Brain microvascular endothelial cell (primary cell): ENCODE measurements around the gene TCF4.

Experiments
- DNase-seq: peaks from one replicate; pipeline ENCODE4 v3.0.0-alpha.2; 2020
- H3K27ac ChIP-seq: fragments of 250-450 bp; sonication (Bioruptor Pico); 2 replicates; pipeline ENCODE4 v1.5.1; 2020; ENCODE audit warnings: mild to moderate bottlenecking, moderate library complexity
- H3K27me3 ChIP-seq: fragments of 250-450 bp; sonication (Bioruptor Pico); replicated peaks from 2 replicates; pipeline ENCODE4 v1.5.1; 2020; ENCODE audit warnings: mild to moderate bottlenecking
- H3K36me3 ChIP-seq: fragments of 250-450 bp; sonication (Bioruptor Pico); replicated peaks from 2 replicates; pipeline ENCODE4 v1.5.1; 2020; ENCODE audit warnings: mild to moderate bottlenecking
- H3K4me3 ChIP-seq: 2 replicates; pipeline ENCODE4 v1.5.1; 2011; ENCODE audit warnings: low read depth, mild to moderate bottlenecking, control low read depth, low read length, moderate library complexity
- CTCF ChIP-seq: IDR thresholded peaks from 2 replicates; pipeline ENCODE4 v1.5.1; 2011; ENCODE audit warnings: low read depth, mild to moderate bottlenecking, moderate library complexity, low read length, control low read depth, inconsistent platforms; ENCODE audit errors: missing control alignments
- in situ Hi-C: cut with HindIII; loops from 2 replicates; pipeline ENCODE4 v1.10.0; 2017; ENCODE audit warnings: low sequenced_read_pairs, low pct_ligation_motif_present

Gene TCF4

GRCh38 chr18:55433140-55433539 is 154.9 kb downstream of the TCF4 start:
- in situ Hi-C loops: no loop called here
- no peaks in the 10 kb centered on the region for H3K36me3 ChIP-seq
- H3K27ac ChIP-seq: no peak overlapping the region
- no peak overlapping the region for H3K4me3 ChIP-seq
- TF ChIP-seq CTCF: no peak
- H3K27me3 ChIP-seq: no peaks in the 10 kb centered on the region
- DNase-seq: no peak

- no peak for TF ChIP-seq CTCF
- no peak overlapping the region for H3K4me3 ChIP-seq
- H3K27me3 ChIP-seq: no peaks in the 10 kb centered on the region
- no peaks in the 10 kb centered on the region for H3K36me3 ChIP-seq
- DNase-seq: no peak
- H3K27ac ChIP-seq: no peak overlapping the region
- in situ Hi-C loops: no loop called here
These were observed 155.5 kb downstream of the TCF4 start for GRCh38 chr18:55432307-55433040.

- Histone ChIP-seq H3K4me3 (no peak overlapping the region), H3K27ac (no peak overlapping the region), H3K36me3 (no peaks in the 10 kb centered on the region), H3K27me3 (no peaks in the 10 kb centered on the region)
- DNase-seq: no peak
- TF ChIP-seq CTCF: no peak
- in situ Hi-C loops: no loop called here
These were observed 158.0 kb downstream of the TCF4 start for GRCh38 chr18:55430026-55430425.

GRCh38 chr18:55427951-55428350 is 160.0 kb downstream of the TCF4 start:
- H3K4me3 ChIP-seq: no peak overlapping the region
- no peaks in the 10 kb centered on the region for H3K36me3 ChIP-seq
- in situ Hi-C loops: no loop called here
- no peak overlapping the region for H3K27ac ChIP-seq
- DNase-seq: no peak
- no peak for TF ChIP-seq CTCF
- H3K27me3 ChIP-seq: no peaks in the 10 kb centered on the region

- DNase-seq: no peak
- Histone ChIP-seq H3K4me3 (no peak overlapping the region), H3K27me3 (no peaks in the 10 kb centered on the region), H3K27ac (no peak overlapping the region), H3K36me3 (no peaks in the 10 kb centered on the region)
- no peak for TF ChIP-seq CTCF
- in situ Hi-C loops: no loop called here
These were observed 162.3 kb downstream of the TCF4 start for GRCh38 chr18:55425698-55426097.

GRCh38 chr18:55422456-55423180 is 165.4 kb downstream of the TCF4 start:
- Histone ChIP-seq H3K4me3 (peak overlapping the region; percentile 2), H3K27ac (no peak overlapping the region), H3K27me3 (no peaks in the 10 kb centered on the region), H3K36me3 (no peaks in the 10 kb centered on the region)
- no peak for DNase-seq
- in situ Hi-C loops: no loop called here
- TF ChIP-seq CTCF: no peak
